Smooth muscle cell (in vitro differentiated cells): Measurements from ENCODE around the gene LINGO4. TPM values are rescaled to one million over a fixed set of nuclear protein-coding genes. Genes with fewer than 3 reads are reported as not detected.
"Not testable (repeated sequence)": the region's sequence is repeated elsewhere in the genome, so short reads cannot be mapped to it uniquely, and the experiment has no call there.

Experiments used
- DNase-seq: peaks from one replicate; lab custom pipeline; 2025; ENCODE audit not compliant: unreplicated experiment; lab: John Stamatoyannopoulos, UW
- H2AFZ ChIP-seq: fragments of 200-600 bp; sonication (generic); 2 replicates; pipeline ENCODE4 v1.6.0; 2016; ENCODE audit warnings: antibody characterized with exemption, low read depth, mild to moderate bottlenecking
- H3F3A ChIP-seq: fragments of 200-600 bp; sonication (generic); 2 replicates; pipeline ENCODE4 v1.6.0; 2017; ENCODE audit warnings: antibody characterized with exemption, low read depth
- H3K27ac ChIP-seq: fragments of 200-600 bp; sonication (generic); 2 replicates; pipeline ENCODE4 v1.5.1; 2016; ENCODE audit warnings: low read depth, mild to moderate bottlenecking
- H3K27me3 ChIP-seq: fragments of 200-600 bp; sonication (generic); 2 replicates; pipeline ENCODE4 v1.6.1; 2016; ENCODE audit warnings: low read depth, mild to moderate bottlenecking
- H3K36me3 ChIP-seq: fragments of 200-600 bp; sonication (generic); 2 replicates; pipeline ENCODE4 v1.5.1; 2016; ENCODE audit warnings: low read depth
- H3K4me1 ChIP-seq: fragments of 200-600 bp; sonication (generic); 2 replicates; pipeline ENCODE4 v1.5.1; 2016; ENCODE audit warnings: low read depth
- H3K4me2 ChIP-seq: fragments of 200-600 bp; sonication (generic); 2 replicates; pipeline ENCODE4 v1.6.0; 2016; ENCODE audit warnings: mild to moderate bottlenecking
- H3K4me3 ChIP-seq: fragments of 200-600 bp; sonication (generic); 2 replicates; pipeline ENCODE4 v1.5.1; 2016; ENCODE audit warnings: mild to moderate bottlenecking
- H3K79me2 ChIP-seq: fragments of 200-600 bp; sonication (generic); 2 replicates; pipeline ENCODE4 v1.6.0; 2016; ENCODE audit warnings: low read depth, mild to moderate bottlenecking
- H3K9ac ChIP-seq: fragments of 200-600 bp; sonication (generic); 2 replicates; pipeline ENCODE4 v1.6.0; 2016; ENCODE audit warnings: low read depth
- H3K9me3 ChIP-seq: fragments of 200-600 bp; sonication (generic); replicated peaks from 2 replicates; pipeline ENCODE4 v1.5.1; 2016; ENCODE audit warnings: low read depth
- H4K20me1 ChIP-seq: fragments of 200-600 bp; sonication (generic); 2 replicates; pipeline ENCODE4 v1.6.0; 2016; ENCODE audit warnings: low read depth
- WGBS: methylation state at CpG from one replicate; pipeline ENCODE4 v1.1.7; 2016; ENCODE audit warnings: low lambda C conversion rate; 5-methylcytosine and 5-hydroxymethylcytosine counted together
- polyA plus RNA-seq: library from polyadenylated mRNA; unstranded; fragments of >200 nt; fragmentation: Nextera tagmentation; extraction: Ambion mirVana; gene quantifications from 2 replicates; pipeline ENCODE4 v1.2.1, GENCODE V29; 2016
- total RNA-seq: library from RNA; depleted of rRNA; stranded (reverse); fragments of >200 nt; gene quantifications from 2 replicates; pipeline ENCODE4 v1.2.3, GENCODE V29; 2014
- TF ChIP-seq, protein P1 (sequence below): fragments of 200-600 bp; sonication (generic); IDR thresholded peaks from 2 replicates; pipeline ENCODE4 v1.5.1; 2017; ENCODE audit warnings: borderline replicate concordance, mild to moderate bottlenecking, antibody characterized with exemption; ENCODE audit not compliant: insufficient read depth, poor library complexity, severe bottlenecking

LINGO4 gene
- total and polyA plus RNA-seq, 2 experiments from 2014 or later: not detected

DNA sequence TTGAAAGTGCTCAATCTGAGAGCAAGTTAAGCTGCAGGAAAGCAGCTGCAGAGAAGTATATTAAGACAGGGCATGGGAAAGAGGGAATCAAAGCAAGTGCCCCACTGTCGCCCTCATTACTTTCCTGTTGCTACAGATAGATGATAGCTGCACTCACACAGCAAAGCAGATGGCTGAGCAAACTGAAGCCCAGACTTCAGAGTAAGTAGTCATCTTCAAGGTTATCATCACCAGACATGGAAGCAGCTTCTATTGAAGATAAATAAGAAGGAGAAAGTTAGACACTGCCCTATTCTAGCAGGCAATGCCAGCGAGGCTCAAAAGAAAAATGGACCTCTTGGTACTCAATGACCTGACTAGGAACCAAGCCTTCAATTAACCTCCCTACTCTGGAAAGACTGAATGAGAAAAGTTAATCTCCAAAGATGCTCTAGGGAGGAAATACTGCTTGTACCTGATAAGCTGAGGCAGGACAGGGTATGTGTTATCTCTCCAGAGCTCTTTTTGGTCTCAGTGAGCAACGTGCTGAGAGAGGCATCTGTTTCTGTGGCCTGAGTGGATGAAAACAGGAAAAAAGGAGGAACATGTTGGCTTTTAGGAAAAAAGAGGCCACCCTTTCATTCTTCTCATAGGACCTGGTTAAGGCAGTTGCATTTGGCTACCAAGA lies 30.8 kb downstream of the LINGO4 start:
- WGBS: 50% methylated on average over 3 of the region's 3 CpGs

DNA sequence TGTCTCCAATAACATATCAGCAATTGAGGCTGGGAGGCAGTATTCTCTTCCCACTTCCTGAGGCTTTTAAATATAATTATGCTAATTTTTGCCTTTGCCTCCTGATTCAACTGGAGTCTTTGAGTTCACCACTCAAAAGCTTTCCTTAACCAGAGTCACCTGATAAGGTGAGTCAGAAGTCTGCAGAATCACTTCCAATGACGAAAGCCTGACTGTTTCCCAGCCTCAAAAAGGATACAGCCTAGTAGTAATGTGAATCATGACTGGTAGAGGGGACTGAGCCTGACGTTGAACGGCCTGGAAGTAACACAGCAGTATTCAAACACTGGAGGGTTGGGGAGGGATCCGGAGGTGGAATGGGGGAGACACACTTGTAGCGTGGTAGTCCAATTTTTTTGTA lies 31.5 kb downstream of the LINGO4 start:
- WGBS: 70% methylated on average over 5 of the region's 5 CpGs
- no peak for DNase-seq
- Histone ChIP-seq H3K4me2 (no peak overlapping the region), H3K79me2 (no peaks in the 10 kb centered on the region), H3K9ac (peak overlapping the region; percentile 20), H3K36me3 (no peaks in the 10 kb centered on the region), H3K27ac (peak overlapping the region; percentile 85), H3K9me3 (no peaks in the 10 kb centered on the region), H3K4me1 (no peaks in the 10 kb centered on the region), H3F3A (no peaks in the 10 kb centered on the region), H3K4me3 (no peak overlapping the region), H4K20me1 (no peaks in the 10 kb centered on the region), H2AFZ (no peak overlapping the region), H3K27me3 (no peaks in the 10 kb centered on the region)
- TF ChIP-seq, protein P1, sequence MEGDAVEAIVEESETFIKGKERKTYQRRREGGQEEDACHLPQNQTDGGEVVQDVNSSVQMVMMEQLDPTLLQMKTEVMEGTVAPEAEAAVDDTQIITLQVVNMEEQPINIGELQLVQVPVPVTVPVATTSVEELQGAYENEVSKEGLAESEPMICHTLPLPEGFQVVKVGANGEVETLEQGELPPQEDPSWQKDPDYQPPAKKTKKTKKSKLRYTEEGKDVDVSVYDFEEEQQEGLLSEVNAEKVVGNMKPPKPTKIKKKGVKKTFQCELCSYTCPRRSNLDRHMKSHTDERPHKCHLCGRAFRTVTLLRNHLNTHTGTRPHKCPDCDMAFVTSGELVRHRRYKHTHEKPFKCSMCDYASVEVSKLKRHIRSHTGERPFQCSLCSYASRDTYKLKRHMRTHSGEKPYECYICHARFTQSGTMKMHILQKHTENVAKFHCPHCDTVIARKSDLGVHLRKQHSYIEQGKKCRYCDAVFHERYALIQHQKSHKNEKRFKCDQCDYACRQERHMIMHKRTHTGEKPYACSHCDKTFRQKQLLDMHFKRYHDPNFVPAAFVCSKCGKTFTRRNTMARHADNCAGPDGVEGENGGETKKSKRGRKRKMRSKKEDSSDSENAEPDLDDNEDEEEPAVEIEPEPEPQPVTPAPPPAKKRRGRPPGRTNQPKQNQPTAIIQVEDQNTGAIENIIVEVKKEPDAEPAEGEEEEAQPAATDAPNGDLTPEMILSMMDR: no peak

More for the DNA sequence above, 30.8 kb downstream of the LINGO4 start:
- no peak for DNase-seq
- Histone ChIP-seq H3K27me3 (no peaks in the 10 kb centered on the region), H3F3A (no peaks in the 10 kb centered on the region), H3K4me3 (no peak overlapping the region), H3K36me3 (no peaks in the 10 kb centered on the region), H4K20me1 (no peaks in the 10 kb centered on the region), H2AFZ (no peak overlapping the region), H3K27ac (peak overlapping the region; percentile 85), H3K4me2 (no peak overlapping the region), H3K4me1 (no peaks in the 10 kb centered on the region), H3K9ac (no peak overlapping the region), H3K9me3 (no peaks in the 10 kb centered on the region), H3K79me2 (no peaks in the 10 kb centered on the region)
- TF ChIP-seq, protein P1: no peak

DNA sequence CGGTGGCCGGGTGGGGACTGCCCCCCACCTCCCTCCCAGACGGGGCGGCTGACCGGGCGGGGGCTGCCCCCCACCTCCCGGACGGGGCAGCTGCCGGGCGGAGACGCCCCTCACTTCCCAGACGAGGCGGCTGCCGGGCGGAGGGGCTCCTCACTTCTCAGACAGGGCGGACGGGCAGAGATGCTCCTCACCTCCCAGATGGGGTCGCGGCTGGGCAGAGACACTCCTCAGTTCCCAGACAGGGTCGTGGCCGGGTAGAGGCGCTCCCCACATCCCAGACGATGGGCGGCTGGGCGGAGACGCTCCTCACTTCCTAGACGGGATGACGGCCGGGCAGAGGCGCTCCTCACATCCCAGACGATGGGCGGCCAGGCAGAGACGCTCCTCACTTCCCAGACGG lies 35.9 kb downstream of the LINGO4 start:
- DNase-seq, H3F3A ChIP-seq, H4K20me1 ChIP-seq, H3K27ac ChIP-seq, H3K9ac ChIP-seq, H3K4me3 ChIP-seq, H3K79me2 ChIP-seq, H3K36me3 ChIP-seq, H3K27me3 ChIP-seq, H3K4me1 ChIP-seq, H2AFZ ChIP-seq, H3K4me2 ChIP-seq, H3K9me3 ChIP-seq: not testable (repeated sequence)
- WGBS: 94% methylated on average over 17 of the region's 34 CpGs

DNA sequence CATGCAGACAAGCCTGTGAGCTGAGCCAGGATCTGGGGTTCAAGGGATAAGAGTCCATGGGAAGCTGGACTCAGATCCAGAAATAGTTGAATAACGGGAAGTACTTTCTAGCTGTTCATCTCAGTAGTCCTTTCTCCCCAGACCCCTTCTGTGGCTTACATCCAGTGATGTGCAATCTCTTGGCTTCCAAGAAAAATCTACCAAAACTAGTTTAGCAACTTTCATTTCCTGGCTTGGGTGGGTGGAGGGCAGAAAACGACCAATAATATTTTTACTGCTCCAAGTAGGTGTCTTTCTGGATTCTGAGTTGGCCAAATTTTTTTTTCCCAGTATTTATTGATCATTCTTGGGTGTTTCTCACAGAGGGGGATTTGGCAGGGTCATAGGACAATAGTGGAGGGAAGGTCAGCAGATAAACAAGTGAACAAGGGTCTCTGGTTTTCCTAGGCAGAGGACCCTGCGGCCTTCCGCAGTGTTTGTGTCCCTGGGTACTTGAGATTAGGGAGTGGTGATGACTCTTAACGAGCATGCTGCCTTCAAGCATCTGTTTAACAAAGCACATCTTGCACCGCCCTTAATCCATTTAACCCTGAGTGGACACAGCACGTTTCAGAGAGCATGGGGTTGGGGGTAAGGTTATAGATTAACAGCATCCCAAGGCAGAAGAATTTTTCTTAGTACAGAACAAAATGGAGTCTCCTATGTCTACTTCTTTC lies 36.7 kb downstream of the LINGO4 start:
- not testable (repeated sequence) for H3K4me2 ChIP-seq, H3K27ac ChIP-seq, H3K9me3 ChIP-seq, H3K9ac ChIP-seq, H3K4me3 ChIP-seq, H2AFZ ChIP-seq, H3K79me2 ChIP-seq, H3K36me3 ChIP-seq, H3F3A ChIP-seq, H4K20me1 ChIP-seq, DNase-seq, H3K27me3 ChIP-seq, H3K4me1 ChIP-seq
- 60% methylated on average over 3 of the region's 7 CpGs for WGBS
